ENCODE measurements around the gene CARM1. TPM values are rescaled to one million over a fixed set of nuclear protein-coding genes. Genes with fewer than 3 reads are reported as not detected.

The CARM1 gene
- total and polyA plus RNA-seq, 2 of the 13 experiments (the other 11 are each of a cell fraction or from before 2014, with no cell fraction given), result 27.6 to 55.8 TPM

DNA sequence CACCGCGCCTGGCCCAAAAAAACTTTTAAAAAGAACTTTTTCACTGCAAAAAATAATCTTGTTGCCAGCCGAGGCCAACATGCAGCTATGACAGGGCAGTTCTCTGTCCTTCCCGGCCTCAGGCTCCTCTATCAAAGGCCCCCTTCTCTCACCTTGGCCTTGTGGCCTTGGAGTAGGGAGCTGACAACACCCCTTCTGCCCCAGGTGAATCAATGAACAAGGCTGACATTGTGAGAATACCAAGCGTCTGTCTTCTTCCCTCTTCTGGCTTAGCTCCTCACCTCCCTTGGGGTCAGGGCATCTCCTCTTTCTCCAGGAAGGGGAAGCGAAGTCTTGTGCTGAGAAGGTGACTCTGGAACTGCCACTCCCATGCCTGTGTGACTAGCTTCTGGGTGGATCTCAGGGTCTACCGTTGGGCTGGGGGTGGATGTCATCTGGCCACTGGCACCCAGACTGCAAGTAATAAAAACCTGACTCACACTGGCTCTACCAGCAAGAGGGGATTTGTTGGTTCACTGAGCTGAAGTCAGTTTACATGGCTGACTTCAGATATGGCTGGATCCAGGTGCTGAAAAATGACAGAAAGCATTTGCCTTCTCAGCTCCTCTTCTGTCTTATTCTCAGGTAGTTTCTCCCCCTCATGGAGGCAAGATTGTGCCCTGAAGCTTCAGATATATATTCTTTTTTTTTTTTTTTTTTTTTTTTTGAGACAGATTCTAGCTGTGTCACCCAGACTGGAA, 16.8 kb upstream of the CARM1 start (continued):
- no peak for TF ChIP-seq UBTF (CRISPR knock-in tag; IDR thresholded peaks at IDR 0.05)
- peak; percentile 9; the same call in 1 of the 2 replicates for TF ChIP-seq NCOA2 (CRISPR knock-in tag; IDR thresholded peaks at IDR 0.05)
- TF ChIP-seq ZNF460 (CRISPR knock-in tag; IDR thresholded peaks at IDR 0.05; ENCODE audit: borderline replicate concordance), result peak; percentile 6; the same call in 1 of the 2 replicates
- TF ChIP-seq ZNF839 (CRISPR knock-in tag; IDR thresholded peaks at IDR 0.05; ENCODE audit: borderline replicate concordance), result no peak
- TF ChIP-seq MXD1 (CRISPR knock-in tag; IDR thresholded peaks at IDR 0.05), result no peak
- 0 out of 2 replicates have a peak, but pooled peaks have one; percentile 27 for TF ChIP-seq ZNF3 (CRISPR knock-in tag; IDR thresholded peaks at IDR 0.05)
- peak; percentile 45; the same call in 1 of the 2 replicates for TF ChIP-seq ZMYM3 (CRISPR knock-in tag; IDR thresholded peaks at IDR 0.05)
- TF ChIP-seq ZNF564 (CRISPR knock-in tag; IDR thresholded peaks at IDR 0.05), result 0 out of 2 replicates have a peak, but pooled peaks have one; percentile 44
- TF ChIP-seq THAP9 (CRISPR knock-in tag; IDR thresholded peaks at IDR 0.05; ENCODE audit: borderline replicate concordance), result no peak
- TF ChIP-seq HMG20A (CRISPR knock-in tag; IDR thresholded peaks at IDR 0.05; ENCODE audit: borderline replicate concordance), result peak; percentile 14; the same call in 1 of the 2 replicates
- no peak for TF ChIP-seq CREB1 (IDR thresholded peaks at IDR 0.05)
- TF ChIP-seq CREB1 (CRISPR knock-in tag; IDR thresholded peaks at IDR 0.05), result no peak
- 0 out of 2 replicates have a peak, but pooled peaks have one; percentile 61 for TF ChIP-seq NR2F2 (IDR thresholded peaks at IDR 0.05; ENCODE audit: borderline replicate concordance, low read depth)
- TF ChIP-seq ZNF883 (CRISPR knock-in tag; IDR thresholded peaks at IDR 0.05; ENCODE audit: not compliant biosample characterization), result no peak
- peak; percentile 40; the same call in 1 of the 2 replicates for TF ChIP-seq SALL1 (CRISPR knock-in tag; IDR thresholded peaks at IDR 0.05)
- TF ChIP-seq ZNF644 (CRISPR knock-in tag; IDR thresholded peaks at IDR 0.05; ENCODE audit: low read depth), result 0 out of 2 replicates have a peak, but pooled peaks have one; percentile 11
- TF ChIP-seq ELF3 (CRISPR knock-in tag; IDR thresholded peaks at IDR 0.05), result 0 out of 2 replicates have a peak, but pooled peaks have one; percentile 14
- no peak for TF ChIP-seq SMC3 (IDR thresholded peaks at IDR 0.05; ENCODE audit: low read length)
